GM12801 (cell line): ENCODE measurements around the gene PARP8.

Experiments used
- TF ChIP-seq, protein P1 (sequence below): IDR thresholded peaks from one replicate; pipeline ENCODE4 v1.5.1; 2011; ENCODE audit warnings: control low read depth; ENCODE audit not compliant: insufficient read length; ENCODE audit errors: extremely low read depth

PARP8 gene

DNA sequence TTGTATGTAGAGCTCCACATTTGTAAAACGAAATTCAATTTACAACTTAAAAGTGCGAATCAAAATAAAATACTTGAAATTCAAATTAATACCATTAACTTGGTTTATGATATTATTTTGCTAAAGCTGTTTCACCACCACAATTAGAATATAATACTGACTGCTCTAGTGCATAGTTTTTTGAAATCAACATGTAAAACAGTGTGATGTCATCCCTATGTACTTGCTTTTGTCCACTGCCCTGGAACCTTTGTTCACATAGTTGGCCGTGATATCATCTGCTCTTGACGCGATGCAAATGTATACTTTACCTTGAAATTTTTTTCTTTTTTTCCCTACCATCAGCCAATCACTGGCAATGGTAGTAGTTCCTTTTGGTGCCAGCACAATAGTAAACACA, 125.4 kb downstream of the PARP8 start:
- TF ChIP-seq, protein P1, sequence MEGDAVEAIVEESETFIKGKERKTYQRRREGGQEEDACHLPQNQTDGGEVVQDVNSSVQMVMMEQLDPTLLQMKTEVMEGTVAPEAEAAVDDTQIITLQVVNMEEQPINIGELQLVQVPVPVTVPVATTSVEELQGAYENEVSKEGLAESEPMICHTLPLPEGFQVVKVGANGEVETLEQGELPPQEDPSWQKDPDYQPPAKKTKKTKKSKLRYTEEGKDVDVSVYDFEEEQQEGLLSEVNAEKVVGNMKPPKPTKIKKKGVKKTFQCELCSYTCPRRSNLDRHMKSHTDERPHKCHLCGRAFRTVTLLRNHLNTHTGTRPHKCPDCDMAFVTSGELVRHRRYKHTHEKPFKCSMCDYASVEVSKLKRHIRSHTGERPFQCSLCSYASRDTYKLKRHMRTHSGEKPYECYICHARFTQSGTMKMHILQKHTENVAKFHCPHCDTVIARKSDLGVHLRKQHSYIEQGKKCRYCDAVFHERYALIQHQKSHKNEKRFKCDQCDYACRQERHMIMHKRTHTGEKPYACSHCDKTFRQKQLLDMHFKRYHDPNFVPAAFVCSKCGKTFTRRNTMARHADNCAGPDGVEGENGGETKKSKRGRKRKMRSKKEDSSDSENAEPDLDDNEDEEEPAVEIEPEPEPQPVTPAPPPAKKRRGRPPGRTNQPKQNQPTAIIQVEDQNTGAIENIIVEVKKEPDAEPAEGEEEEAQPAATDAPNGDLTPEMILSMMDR: no peak

DNA sequence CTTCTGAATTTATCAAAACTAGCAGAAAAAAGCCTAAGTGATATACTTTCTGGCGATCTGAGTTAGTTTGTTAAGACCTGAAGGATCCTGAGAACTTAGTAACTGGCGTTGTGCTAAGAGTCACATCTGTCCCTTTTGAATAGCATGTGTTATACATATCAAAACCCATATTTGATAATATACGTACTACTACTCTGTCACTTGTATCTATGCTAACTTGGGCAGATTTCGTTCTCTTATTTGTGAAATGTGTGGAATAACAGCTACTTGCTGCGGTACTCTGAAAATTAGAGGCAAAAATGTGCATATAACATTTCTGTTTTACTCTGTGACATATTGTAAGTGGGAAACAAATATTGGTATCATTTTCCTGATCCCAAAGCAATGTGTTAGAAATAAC, 126.4 kb downstream of the PARP8 start:
- TF ChIP-seq, protein P1: no peak

DNA sequence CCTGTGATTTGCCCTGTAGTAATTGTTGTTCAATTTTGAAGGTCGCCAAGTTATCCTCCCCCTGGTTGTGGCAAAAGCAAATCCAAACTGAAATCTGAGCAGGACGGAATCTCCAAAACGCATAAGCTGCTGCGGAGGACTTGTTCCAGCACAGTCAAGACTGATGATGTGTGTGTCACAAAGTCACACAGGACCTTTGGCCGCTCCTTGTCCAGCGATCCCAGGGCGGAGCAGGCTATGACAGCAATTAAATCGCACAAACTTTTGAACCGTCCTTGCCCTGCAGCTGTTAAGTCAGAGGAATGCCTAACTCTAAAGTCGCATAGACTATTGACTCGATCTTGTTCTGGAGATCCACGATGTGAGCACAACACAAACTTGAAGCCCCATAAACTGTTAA, 128.4 kb downstream of the PARP8 start:
- TF ChIP-seq, protein P1: no peak

DNA sequence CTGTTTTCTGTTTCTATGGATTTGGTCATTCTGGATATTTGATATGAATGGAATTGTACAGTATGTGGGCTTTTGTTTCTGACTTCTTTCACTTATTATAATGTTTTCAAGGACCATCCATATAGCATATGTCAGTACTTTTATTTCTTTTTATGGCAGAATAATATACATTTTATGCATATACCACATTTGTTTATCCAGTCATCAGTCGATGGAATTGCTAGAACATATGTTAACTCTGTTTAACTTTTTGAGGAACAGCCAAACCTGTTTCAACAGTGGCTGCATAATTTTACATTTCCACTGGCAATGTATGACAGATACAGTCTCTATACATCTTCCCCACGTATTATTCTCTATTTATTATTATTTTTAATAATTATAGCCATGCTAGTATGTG, 131.6 kb downstream of the PARP8 start:
- TF ChIP-seq, protein P1: no peak

DNA sequence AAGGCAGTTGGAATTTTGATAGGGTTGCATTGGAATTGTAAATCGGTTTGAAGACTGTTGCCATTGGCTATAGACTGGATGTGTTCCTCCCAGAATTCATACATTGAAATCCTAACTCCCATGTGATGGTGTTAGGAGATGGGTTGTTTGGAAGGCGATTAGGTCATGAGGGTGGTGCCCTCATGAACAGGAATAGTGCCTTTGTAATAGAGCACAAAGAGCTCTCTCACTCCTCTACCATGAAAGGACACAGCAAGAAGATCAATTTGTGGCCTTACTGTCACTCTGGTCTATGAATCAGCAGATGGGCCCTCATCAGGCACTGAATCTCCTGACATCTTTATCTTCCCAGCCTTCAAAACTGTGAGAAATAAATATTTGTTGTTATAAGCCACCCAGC, 133.2 kb downstream of the PARP8 start:
- TF ChIP-seq, protein P1: no peak

DNA sequence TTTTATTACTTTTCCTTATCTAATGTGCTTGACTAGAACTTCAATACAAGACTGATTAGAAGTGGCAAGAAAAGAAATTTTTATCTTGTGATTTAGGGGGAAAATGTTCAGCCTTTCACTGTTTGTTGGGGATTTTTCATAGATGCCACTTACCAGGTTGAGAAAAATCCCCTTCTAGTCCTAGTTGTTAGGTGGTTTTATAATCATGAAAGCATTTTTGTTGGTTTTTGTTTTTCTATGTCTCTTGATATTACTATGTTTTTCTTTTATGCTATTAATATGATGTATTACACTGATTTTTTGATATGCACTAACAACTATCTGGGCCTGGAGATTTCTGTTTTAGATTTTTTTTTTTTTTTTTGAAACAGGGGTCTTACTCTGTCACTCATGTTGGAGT, 134.0 kb downstream of the PARP8 start:
- TF ChIP-seq, protein P1: no peak

DNA sequence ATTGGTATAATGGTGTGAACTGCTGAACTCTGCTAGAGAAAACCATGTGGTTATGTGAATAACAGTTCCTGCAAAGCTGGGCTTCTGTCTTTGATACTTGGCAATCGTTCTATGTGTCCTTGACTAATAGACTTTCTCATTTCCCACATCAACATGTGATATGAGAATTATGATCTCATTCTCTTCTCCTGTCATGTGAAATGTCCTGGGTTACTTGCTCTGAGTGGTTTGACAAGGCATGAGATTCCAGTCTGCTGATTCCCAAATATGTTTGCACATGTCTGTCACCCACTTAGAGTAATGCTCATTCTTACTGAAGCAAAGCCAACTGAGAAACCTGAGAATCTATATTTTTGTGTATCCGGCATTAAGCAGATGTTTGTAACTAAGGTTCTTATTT, 141.2 kb downstream of the PARP8 start:
- TF ChIP-seq, protein P1: no peak

DNA sequence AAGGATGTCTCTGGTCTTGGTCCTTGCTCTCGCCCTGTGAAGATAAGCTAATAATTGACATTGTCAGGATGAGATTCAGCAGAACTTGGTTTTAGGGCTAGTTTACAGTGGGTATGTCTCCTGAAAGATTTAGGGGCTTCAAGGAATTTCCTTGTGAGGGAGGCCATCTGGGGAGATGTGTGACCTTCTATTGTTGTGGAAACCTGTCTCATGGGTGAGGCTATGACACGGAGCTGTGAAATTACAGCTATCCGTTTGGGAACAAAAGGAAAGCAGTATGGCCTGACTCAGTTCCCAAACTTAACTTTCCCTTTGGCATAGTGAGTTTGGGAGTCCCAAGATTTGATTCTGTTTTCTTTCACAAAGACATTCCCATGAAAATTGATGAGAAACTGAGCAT, 142.0 kb downstream of the PARP8 start:
- TF ChIP-seq, protein P1: no peak
